Lung (tissue), 12 donors: ENCODE data around the gene CALML6. TPM values are rescaled to one million over a fixed set of nuclear protein-coding genes. Genes with fewer than 3 reads are reported as not detected.

ENCODE experiments used
- ATAC-seq: fragments of 200-7000 bp; cut with Tn5 transposase; one replicate; pipeline ENCODE4 v1.9.1; 2020; ENCODE audit warnings: moderate number of reproducible peaks; ENCODE audit not compliant: insufficient read depth, low FRiP score
- DNase-seq, 3 donors: peaks; one replicate each; pipeline ENCODE4 v3.0.0-alpha.2; 2013 to 2017
- H3K27ac ChIP-seq, 2 donors: one replicate each; pipeline ENCODE4 v1.5.1; 2013; ENCODE audit warnings: mild to moderate bottlenecking in 2 of 2, moderate library complexity in 2 of 2, control low read depth in 1 of 2, inconsistent platforms in 1 of 2, low read depth in 1 of 2, low read length in 1 of 2
- H3K27me3 ChIP-seq, 3 donors: one replicate each; pipeline ENCODE4 v1.5.1; 2013; ENCODE audit warnings: low read length in 2 of 3; ENCODE audit not compliant: control insufficient read depth in 3 of 3, insufficient read depth in 3 of 3
- H3K36me3 ChIP-seq, 4 donors: one replicate each; pipeline ENCODE4 v1.5.1; 2013; ENCODE audit warnings: low read length in 4 of 4, mild to moderate bottlenecking in 1 of 4, moderate library complexity in 1 of 4; ENCODE audit not compliant: control insufficient read depth in 4 of 4, insufficient read depth in 4 of 4
- H3K4me1 ChIP-seq, 5 donors: one replicate each; pipeline ENCODE4 v1.5.1; 2013; ENCODE audit warnings: low read length in 5 of 5, mild to moderate bottlenecking in 2 of 5, moderate library complexity in 1 of 5; ENCODE audit not compliant: control insufficient read depth in 5 of 5, insufficient read depth in 5 of 5
- H3K4me3 ChIP-seq: one replicate; pipeline ENCODE4 v1.5.1; 2013; ENCODE audit warnings: mild to moderate bottlenecking, control low read depth, moderate library complexity
- H3K9ac ChIP-seq, 2 donors: one replicate each; pipeline ENCODE4 v1.5.1; 2013; ENCODE audit warnings: low read length in 2 of 2, control low read depth in 1 of 2; ENCODE audit not compliant: insufficient read depth in 1 of 2
- H3K9me3 ChIP-seq, 4 donors: one replicate each; pipeline ENCODE4 v1.5.1; 2013; ENCODE audit warnings: low read length in 3 of 4, mild to moderate bottlenecking in 1 of 4, moderate library complexity in 1 of 4; ENCODE audit not compliant: control insufficient read depth in 4 of 4, insufficient read depth in 3 of 4
- CTCF ChIP-seq: IDR thresholded peaks from 2 replicates; pipeline ENCODE4 v1.5.1; 2012; ENCODE audit warnings: mild to moderate bottlenecking; ENCODE audit errors: control extremely low read depth, extremely low read depth
- WGBS, 2 donors: extraction: QIAGEN DNeasy Blood & Tissue Kit; methylation state at CpG; one replicate each; pipeline ENCODE4 v1.1.7; 2013; 5-methylcytosine and 5-hydroxymethylcytosine counted together
- polyA plus RNA-seq, 2 donors: library from polyadenylated mRNA; stranded (reverse); fragments of 200-250 nt; gene quantifications; one replicate each; pipeline ENCODE4 v1.2.1, GENCODE V29; 2013
- total RNA-seq, 2 donors: library from RNA; depleted of rRNA in 1 of 2; stranded (reverse); fragments of >200 nt in 1 of 2; gene quantifications; one replicate each; pipeline ENCODE4 v1.2.1, GENCODE V29; 2014 to 2021
- donor health status: control.
- donor health status: control.
- donor health status: Bipolar disorder and iron deficiency.
- donor health status: healthy.
- donor health status: DM: yes; HTN: yes; CAD: no.

Gene CALML6
- total and polyA plus RNA-seq, 4 donors, result 0.11 to 0.55 (median 0.34) TPM

DNA sequence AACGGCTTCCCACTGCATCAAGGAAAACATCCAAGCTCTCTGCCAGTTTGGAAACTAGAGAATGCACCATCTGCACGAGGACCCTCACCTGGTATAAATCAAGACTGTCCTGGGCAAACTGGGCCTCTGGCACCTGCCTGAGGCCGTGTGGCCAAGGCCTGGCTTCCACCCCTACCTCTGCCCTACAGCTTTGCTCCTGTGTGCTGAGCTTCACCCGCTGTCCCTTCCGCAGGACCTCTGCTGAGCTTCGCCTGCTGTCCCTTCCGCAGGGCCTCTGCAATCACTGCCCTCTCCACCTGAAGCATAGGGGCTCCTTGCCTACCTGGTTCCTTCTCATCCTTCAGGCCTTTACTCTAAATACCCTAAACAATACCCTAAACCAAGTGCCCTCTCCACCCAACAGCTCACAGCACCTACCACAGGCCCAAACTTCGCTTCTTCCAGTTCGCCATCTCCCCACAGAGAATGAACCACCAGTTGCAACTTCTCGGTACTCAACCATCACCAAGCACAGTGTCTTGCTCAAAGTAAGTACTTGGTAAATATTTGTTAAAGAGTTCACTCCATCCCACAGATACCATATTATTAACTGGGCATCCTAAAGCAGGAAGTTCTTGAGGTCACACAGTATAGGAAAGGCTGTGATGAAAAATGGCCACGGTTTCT, 42.6 kb upstream of the CALML6 start:
- DNase-seq (no peak), ATAC-seq (no peak)
- WGBS, 2 donors, result 84 to 87% methylated on average over 11 of the region's 11 CpGs
- H3K36me3 ChIP-seq, result peaks cover 0 to 16% (median 4%) of the 10 kb centered on the region in 4 donors
- no peak overlapping the region for H3K9ac ChIP-seq
- H3K4me3 ChIP-seq, result no peak overlapping the region
- H3K27me3 ChIP-seq, result no peaks in the 10 kb centered on the region
- TF ChIP-seq CTCF, result no peak
- H3K4me1 ChIP-seq, result peaks cover 6 to 36% (median 8%) of the 10 kb centered on the region in 5 donors
- H3K9me3 ChIP-seq, result no peaks in the 10 kb centered on the region
- peak overlapping the region; percentile 41 to 45 for H3K27ac ChIP-seq

DNA sequence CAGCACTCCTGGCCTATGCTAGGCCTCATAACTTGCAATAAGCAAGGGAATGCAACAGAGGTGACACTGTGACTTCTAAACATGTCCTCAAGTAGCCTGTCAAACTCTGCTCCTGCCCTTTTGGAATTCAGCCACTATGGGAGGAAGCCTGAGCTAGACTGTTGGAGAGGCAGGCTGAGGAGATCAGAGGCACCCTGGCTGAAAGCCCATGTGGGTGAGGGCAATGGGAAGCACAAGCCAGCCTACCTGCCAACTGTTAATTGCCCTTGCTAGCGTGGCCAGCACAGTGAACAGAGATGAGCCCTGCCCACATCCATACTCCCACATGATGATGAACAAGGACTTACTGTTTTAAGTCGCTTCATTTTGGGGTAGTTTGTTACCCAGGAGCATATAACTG, 41.9 kb upstream of the CALML6 start:
- no peaks in the 10 kb centered on the region for H3K27me3 ChIP-seq
- peaks cover 0 to 18% (median 4%) of the 10 kb centered on the region in 4 donors for H3K36me3 ChIP-seq
- H3K9me3 ChIP-seq, result no peaks in the 10 kb centered on the region
- peak overlapping the region; percentile 4 to 41 for H3K27ac ChIP-seq
- DNase-seq (peak in 2 of 3 donors; percentile 32 to 42), ATAC-seq (no peak)
- TF ChIP-seq CTCF, result no peak
- no peak overlapping the region for H3K9ac ChIP-seq
- H3K4me1 ChIP-seq, result peaks cover 6 to 39% (median 8%) of the 10 kb centered on the region in 5 donors
- H3K4me3 ChIP-seq, result no peak overlapping the region
- WGBS, 2 donors, result 70 to 83% methylated on average over 2 of the region's 2 CpGs

DNA sequence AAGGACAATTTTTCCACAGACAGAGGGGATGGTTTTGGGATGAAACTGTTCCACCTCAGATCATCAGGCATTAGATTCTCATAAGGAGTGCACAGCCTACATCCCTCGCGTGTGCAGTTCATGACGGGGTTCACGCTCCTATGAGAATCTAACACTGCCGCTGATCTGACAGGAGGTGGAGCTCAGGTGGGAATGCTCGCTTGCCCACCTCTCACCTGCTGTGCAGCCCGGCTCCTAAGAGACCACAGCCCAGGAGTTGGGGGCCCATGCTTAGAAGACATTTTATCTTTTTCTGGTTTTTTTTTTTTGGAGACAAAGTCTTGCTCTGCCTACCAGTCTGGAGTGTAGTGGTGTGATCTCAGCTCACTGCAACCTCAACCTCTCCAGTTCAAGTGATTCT, 40.2 kb upstream of the CALML6 start:
- no peak for TF ChIP-seq CTCF
- Histone ChIP-seq H3K9me3 (no peaks in the 10 kb centered on the region), H3K27ac (no peak overlapping the region), H3K9ac (no peak overlapping the region), H3K4me1 (peaks cover 6 to 43% (median 8%) of the 10 kb centered on the region in 5 donors), H3K36me3 (peaks cover 0 to 21% (median 5%) of the 10 kb centered on the region in 4 donors), H3K4me3 (no peak overlapping the region), H3K27me3 (no peaks in the 10 kb centered on the region)
- ATAC-seq (no peak), DNase-seq (no peak)
- WGBS, 2 donors, result 96 to 98% methylated on average over 7 of the region's 7 CpGs

DNA sequence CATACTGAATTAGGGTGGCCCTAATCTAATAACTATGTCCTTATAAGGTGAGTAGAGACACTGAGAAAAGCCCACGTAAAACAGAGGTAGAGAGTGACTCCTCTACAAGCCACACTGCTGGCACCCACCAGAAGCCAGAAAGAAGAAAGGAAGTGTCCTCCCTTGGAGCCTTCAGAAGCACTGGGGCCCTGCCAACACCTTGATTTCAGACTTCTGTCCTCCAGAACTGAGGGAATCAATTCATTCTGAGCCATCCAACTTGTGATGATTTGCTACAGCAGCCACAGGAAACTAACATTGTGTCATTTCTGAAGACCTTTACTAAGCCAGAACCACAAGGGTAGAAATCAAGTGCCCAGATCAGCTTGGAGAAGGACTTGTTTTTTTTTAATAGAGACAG, 39.1 kb upstream of the CALML6 start:
- ATAC-seq, result no peak
- H3K36me3 ChIP-seq, result peaks cover 0 to 21% (median 5%) of the 10 kb centered on the region in 4 donors
- no peak overlapping the region for H3K27ac ChIP-seq

More for the DNA sequence above, 39.1 kb upstream of the CALML6 start:
- Histone ChIP-seq H3K9ac (no peak overlapping the region), H3K4me3 (no peak overlapping the region), H3K9me3 (no peaks in the 10 kb centered on the region), H3K27me3 (no peaks in the 10 kb centered on the region), H3K4me1 (peaks cover 6 to 47% (median 11%) of the 10 kb centered on the region in 5 donors)
- TF ChIP-seq CTCF, result no peak
- WGBS, 2 donors, result 81 to 87% methylated on average over 1 of the region's 1 CpG
- DNase-seq, result no peak
